ENCODE measurements around the gene MYOZ1. TPM values are rescaled to one million over a fixed set of nuclear protein-coding genes. Genes with fewer than 3 reads are reported as not detected.

Gene MYOZ1
- total and polyA plus RNA-seq, 2 of the 8 experiments (the other 6 are each of a cell fraction or from before 2014, with no cell fraction given) = 2.6 to 3.3 TPM

DNA sequence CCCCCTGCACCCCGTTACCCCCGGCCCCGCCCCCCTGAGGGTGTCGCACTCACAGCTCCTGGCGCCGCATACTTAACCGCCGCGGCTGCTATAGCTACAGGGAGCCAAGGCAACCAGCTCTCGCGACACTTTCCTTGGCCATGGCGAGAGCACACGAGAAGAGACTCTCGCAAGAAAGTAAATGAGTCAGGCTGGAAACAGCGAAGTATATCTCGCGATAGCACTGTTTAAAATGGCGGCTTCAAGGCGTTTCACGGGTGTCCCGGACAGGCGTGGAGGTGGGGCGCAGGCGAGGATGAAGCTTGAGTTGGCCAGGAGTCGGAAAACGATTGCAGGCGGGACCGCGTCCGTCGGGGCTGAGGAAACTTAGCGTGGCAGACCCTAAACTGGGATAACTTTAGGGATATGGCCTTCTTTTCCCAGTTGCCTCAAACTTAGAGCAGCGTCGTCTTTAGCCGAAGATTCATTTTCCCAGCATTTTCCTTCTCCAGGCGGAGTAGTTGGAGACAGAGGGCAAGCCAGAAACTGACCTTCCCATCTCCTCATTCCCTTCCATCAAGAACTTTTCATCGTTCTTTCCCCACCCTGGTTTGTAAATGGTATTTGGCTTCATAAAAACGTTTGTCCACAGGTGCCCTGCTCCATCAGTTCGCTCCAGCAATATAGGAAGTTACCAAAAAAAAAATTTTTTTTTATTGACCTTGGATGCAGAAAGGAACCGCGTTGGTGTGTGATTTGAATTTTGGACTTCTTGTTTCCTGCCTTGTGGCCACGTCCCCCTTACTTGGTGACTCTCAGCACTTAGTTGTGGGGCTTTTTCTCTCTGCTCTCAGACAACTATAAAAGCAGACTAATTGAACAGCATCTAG is 15.2 kb downstream of the MYOZ1 start:
- Histone ChIP-seq H3K36me3 (ENCODE audit: control insufficient read depth in 2 of 4, insufficient read depth in 4 of 4, low read length in 3 of 4) (no peaks in the 10 kb centered on the region), H4K5ac (ENCODE audit: insufficient read length, low read depth, low read length) (peak overlapping the region; percentile 64), H2AFZ (ENCODE audit: low read length) (peak overlapping the region; percentile 34; the same call in 1 of the 2 replicates), H3K4me1 (replicated peaks in 1 of 4; ENCODE audit: control insufficient read depth in 3 of 4, insufficient read depth in 4 of 4, low read length in 3 of 4) (no peaks in the 10 kb centered on the region; a peak in 1 of 7 replicates), H4K91ac (replicated peaks; ENCODE audit: insufficient read length, low read length) (peak overlapping the region; percentile 58), H3K27me3 (replicated peaks in 1 of 4; ENCODE audit: control insufficient read depth in 3 of 4, extremely low read depth in 1 of 4, insufficient read depth in 3 of 4, low read length in 3 of 4) (no peaks in the 10 kb centered on the region), H3K23me2 (ENCODE audit: low read depth, low read length) (peaks cover 5% of the 10 kb centered on the region; the same call in 1 of the 2 replicates), H3K27ac (ENCODE audit: low read depth, low read length) (peak overlapping the region; percentile 95), H2BK12ac (ENCODE audit: low read depth, low read length) (peak overlapping the region; percentile 96; the same call in 1 of the 2 replicates), H3K79me2 (ENCODE audit: control insufficient read depth in 1 of 2, insufficient read depth in 2 of 2, low read length in 2 of 2) (peaks cover 0 to 30% of the 10 kb centered on the region in 2 experiments; a peak in 3 of 4 replicates), H3K56ac (replicated peaks; ENCODE audit: insufficient read length, low read depth, low read length) (peak overlapping the region; percentile 1), H4K20me1 (replicated peaks in 1 of 2; ENCODE audit: control insufficient read depth in 1 of 2, insufficient read depth in 2 of 2, low read length in 2 of 2) (no peaks in the 10 kb centered on the region), H2BK5ac (ENCODE audit: low read depth, low read length) (peak overlapping the region; percentile 96), H3K4me2 (ENCODE audit: insufficient read depth in 1 of 2, low read depth in 2 of 2, low read length in 2 of 2) (peak overlapping the region; percentile 87 to 92), H3K23ac (ENCODE audit: insufficient read length) (no peak overlapping the region), H3K18ac (ENCODE audit: extremely low read depth, low read length) (peak overlapping the region; percentile 81), H3K4me3 (ENCODE audit: extremely low read depth in 1 of 4, insufficient read depth in 2 of 4, low read depth in 3 of 4, low read length in 4 of 4) (peak overlapping the region; percentile 83 to 99 (median 98)), H3K4ac (replicated peaks; ENCODE audit: insufficient read length, low read depth, low read length) (no peak overlapping the region), H3K79me1 (ENCODE audit: low read depth, low read length) (peaks cover 5% of the 10 kb centered on the region; the same call in 1 of the 2 replicates), H2BK120ac (replicated peaks; ENCODE audit: low read depth, low read length) (no peak overlapping the region), H2BK20ac (ENCODE audit: low read length) (no peak overlapping the region), H3K9ac (replicated peaks in 1 of 4; ENCODE audit: extremely low read depth in 1 of 4, low read depth in 3 of 4, low read length in 3 of 4) (peak overlapping the region; percentile 93 to 100 (median 98)), H3K9me3 (ENCODE audit: insufficient read depth in 2 of 2, low read depth in 1 of 2, low read length in 1 of 2) (no peaks in the 10 kb centered on the region), H4K8ac (ENCODE audit: extremely low read depth, insufficient read depth, low read length) (peak overlapping the region; percentile 99), H2BK15ac (ENCODE audit: low read length) (no peak overlapping the region; the same call in 1 of the 2 replicates), H3K14ac (ENCODE audit: insufficient read length) (no peak overlapping the region), H2AK5ac (ENCODE audit: low read depth, low read length) (0 out of 2 replicates have a peak overlapping the region, but pooled peaks have one; percentile 65)
- FAIRE-seq (peak; percentile 81), DNase-seq (ENCODE audit: low read depth in 1 of 2, low spot score in 2 of 2) (peak; percentile 86 to 91)
- POLR2A ChIA-PET (ENCODE audit: partially characterized antibody) = interaction anchor here (0.9 to 2.2 kb wide), 16 partner anchors 10 to 379 kb away, joined by 3 to 26 read pairs (median 5); partner anchors contain the start of genes DNAJC9 and USP54
- 6% methylated on average over 40 of the region's 42 CpGs; no CpG with 5 or more reads in 1 of the 2 experiments for WGBS, 2 experiments (ENCODE audit: extremely low coverage in 1 of 2, insufficient coverage in 1 of 2, insufficient read length in 1 of 2, insufficient replicate concordance in 2 of 2, low coverage in 1 of 2, low lambda C conversion rate in 2 of 2, missing lambda C conversion rate in 1 of 2)
- CTCF ChIA-PET (ENCODE audit: partially characterized antibody) = interaction anchor here (1.5 to 6.8 kb wide), 4 partner anchors 17 to 97 kb away, joined by 3 to 29 read pairs (median 16); partner anchors contain the start of gene USP54
- TF ChIP-seq RNF2 (IDR thresholded peaks at IDR 0.05; ENCODE audit: borderline replicate concordance, low read depth, low read length, missing control alignments, poor library complexity, severe bottlenecking) (no peak), TEAD4 (IDR thresholded peaks at IDR 0.05; ENCODE audit: low read depth, low read length) (no peak), E2F6 (IDR thresholded peaks at IDR 0.05) (0 out of 2 replicates have a peak, but pooled peaks have one; percentile 41), GABPA (IDR thresholded peaks at IDR 0.05; ENCODE audit: borderline replicate concordance, insufficient read depth, low read length) (no peak), POLR2A (IDR thresholded peaks at IDR 0.05; ENCODE audit: control extremely low read depth in 1 of 2, low read depth in 2 of 2, low read length in 2 of 2) (peak in 1 of 2 experiments; percentile 56; a peak in 2 of 3 replicates), HDAC2 (IDR thresholded peaks at IDR 0.05; ENCODE audit: borderline replicate concordance in 1 of 2, low read depth in 2 of 2, low read length in 2 of 2) (peak; percentile 92 to 98; a peak in 3 of 4 replicates)
- TF ChIP-seq, protein P1, sequence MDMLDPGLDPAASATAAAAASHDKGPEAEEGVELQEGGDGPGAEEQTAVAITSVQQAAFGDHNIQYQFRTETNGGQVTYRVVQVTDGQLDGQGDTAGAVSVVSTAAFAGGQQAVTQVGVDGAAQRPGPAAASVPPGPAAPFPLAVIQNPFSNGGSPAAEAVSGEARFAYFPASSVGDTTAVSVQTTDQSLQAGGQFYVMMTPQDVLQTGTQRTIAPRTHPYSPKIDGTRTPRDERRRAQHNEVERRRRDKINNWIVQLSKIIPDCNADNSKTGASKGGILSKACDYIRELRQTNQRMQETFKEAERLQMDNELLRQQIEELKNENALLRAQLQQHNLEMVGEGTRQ (IDR thresholded peaks at IDR 0.05; ENCODE audit: low read length) = no peak
